Measurements from ENCODE around the gene CATSPERZ. TPM values are rescaled to one million over a fixed set of nuclear protein-coding genes. Genes with fewer than 3 reads are reported as not detected.
A peak's percentile ranks its signal among the peaks of the same experiment; 100 is the strongest.

The CATSPERZ gene
- total and polyA plus RNA-seq, 2 of the 8 experiments (the other 6 are each of a cell fraction or from before 2014, with no cell fraction given) = 0.77 TPM; not detected in 1

DNA sequence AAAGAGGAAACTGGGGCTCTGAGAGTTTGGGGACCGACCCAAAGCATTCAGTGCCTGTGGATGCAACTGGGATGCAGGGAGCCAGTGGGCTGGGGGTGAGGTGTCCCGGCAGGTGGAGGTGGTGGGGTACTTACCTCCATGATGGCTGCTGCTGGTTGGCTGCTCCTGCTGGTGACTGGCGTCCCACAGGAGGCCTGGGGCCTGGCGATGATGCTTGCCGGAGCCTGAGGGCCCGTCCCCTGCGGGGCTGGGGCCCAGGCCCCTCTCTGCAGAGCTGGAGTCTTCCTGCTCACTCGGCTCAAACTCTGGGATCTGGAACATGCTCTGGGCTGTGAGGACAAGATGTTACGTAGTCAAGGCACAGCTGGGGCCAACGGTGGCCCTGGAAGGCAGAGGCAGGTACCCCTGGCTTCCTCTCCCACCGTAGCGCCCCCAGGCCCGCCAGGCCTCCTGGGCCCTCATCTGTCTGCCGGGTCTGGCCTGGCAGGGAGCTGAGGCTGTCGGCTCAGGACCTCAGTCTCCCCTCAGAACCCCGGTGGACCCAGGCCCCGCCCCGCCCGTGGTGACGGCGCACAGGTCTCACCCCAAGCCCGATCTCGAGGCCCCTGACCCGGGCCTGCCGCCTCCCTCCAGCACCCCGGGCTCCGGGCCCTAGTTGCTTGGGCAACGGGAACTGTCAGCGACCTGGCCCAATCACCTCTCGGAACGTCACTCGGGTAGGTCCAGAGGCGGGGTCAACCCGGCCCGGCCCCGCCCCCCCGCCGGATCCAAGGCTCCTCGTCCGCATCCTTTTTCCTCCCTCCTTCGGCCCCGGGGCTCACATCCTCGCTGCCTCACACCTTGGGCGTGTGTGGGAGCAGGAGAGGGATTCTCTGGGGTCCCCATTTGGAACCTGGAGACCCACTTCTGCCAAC is 15.9 kb upstream of the CATSPERZ start, which contains the start of gene BAD:
Gene BAD (minus strand): TSS at position 618 of the 914 bp plus-strand sequence. CDS start 297 bp downstream, at position 321.
- Histone ChIP-seq H4K20me1 (replicated peaks in 1 of 2; ENCODE audit: control insufficient read depth in 1 of 2, insufficient read depth in 2 of 2, low read length in 2 of 2) (peaks cover 0 to 6% of the 10 kb centered on the region in 2 experiments), H3K14ac (ENCODE audit: insufficient read length) (no peak within 1 kb of the TSS), H4K5ac (ENCODE audit: insufficient read length, low read depth, low read length) (peak within 1 kb of the TSS; percentile 89), H2AK5ac (ENCODE audit: low read depth, low read length) (no peak within 1 kb of the TSS), H3K27me3 (replicated peaks in 1 of 4; ENCODE audit: control insufficient read depth in 3 of 4, extremely low read depth in 1 of 4, insufficient read depth in 3 of 4, low read length in 3 of 4) (peaks cover 0 to 7% (median 3%) of the 10 kb centered on the region in 4 experiments; a peak in 3 of 7 replicates), H2BK20ac (ENCODE audit: low read length) (no peak within 1 kb of the TSS), H2BK12ac (ENCODE audit: low read depth, low read length) (no peak within 1 kb of the TSS), H4K8ac (ENCODE audit: extremely low read depth, insufficient read depth, low read length) (peak within 1 kb of the TSS; percentile 81), H3K36me3 (ENCODE audit: control insufficient read depth in 2 of 4, insufficient read depth in 4 of 4, low read length in 3 of 4) (no peaks in the 10 kb centered on the region), H2BK5ac (ENCODE audit: low read depth, low read length) (peak within 1 kb of the TSS; percentile 81; the same call in 1 of the 2 replicates), H3K4me2 (ENCODE audit: insufficient read depth in 1 of 2, low read depth in 2 of 2, low read length in 2 of 2) (peak within 1 kb of the TSS; percentile 59 to 96), H3K23me2 (ENCODE audit: low read depth, low read length) (peaks cover 10% of the 10 kb centered on the region; the same call in 1 of the 2 replicates), H3K4ac (replicated peaks; ENCODE audit: insufficient read length, low read depth, low read length) (peak within 1 kb of the TSS; percentile 72), H3K18ac (ENCODE audit: extremely low read depth, low read length) (peak within 1 kb of the TSS; percentile 67), H2AFZ (ENCODE audit: low read length) (no peak within 1 kb of the TSS), H2BK120ac (replicated peaks; ENCODE audit: low read depth, low read length) (no peak within 1 kb of the TSS), H3K9me3 (ENCODE audit: insufficient read depth in 2 of 2, low read depth in 1 of 2, low read length in 1 of 2) (no peaks in the 10 kb centered on the region), H3K79me1 (ENCODE audit: low read depth, low read length) (no peaks in the 10 kb centered on the region; the same call in 1 of the 2 replicates), H3K23ac (ENCODE audit: insufficient read length) (no peak within 1 kb of the TSS), H3K4me1 (replicated peaks in 1 of 4; ENCODE audit: control insufficient read depth in 3 of 4, insufficient read depth in 4 of 4, low read length in 3 of 4) (peaks cover 0 to 8% (median 4%) of the 10 kb centered on the region in 4 experiments; a peak in 4 of 7 replicates), H2BK15ac (ENCODE audit: low read length) (no peak within 1 kb of the TSS; the same call in 1 of the 2 replicates), H3K4me3 (ENCODE audit: extremely low read depth in 1 of 4, insufficient read depth in 2 of 4, low read depth in 3 of 4, low read length in 4 of 4) (peak within 1 kb of the TSS; percentile 49 to 70 (median 69)), H3K79me2 (ENCODE audit: control insufficient read depth in 1 of 2, insufficient read depth in 2 of 2, low read length in 2 of 2) (no peaks in the 10 kb centered on the region), H3K27ac (ENCODE audit: low read depth, low read length) (peak within 1 kb of the TSS; percentile 68; the same call in 1 of the 2 replicates), H3K56ac (replicated peaks; ENCODE audit: insufficient read length, low read depth, low read length) (peak within 1 kb of the TSS; percentile 67), H3K9ac (replicated peaks in 1 of 4; ENCODE audit: extremely low read depth in 1 of 4, low read depth in 3 of 4, low read length in 3 of 4) (peak within 1 kb of the TSS in 3 of 4 experiments; percentile 6 to 58 (median 56); a peak in 5 of 7 replicates), H4K91ac (replicated peaks; ENCODE audit: insufficient read length, low read length) (peak within 1 kb of the TSS; percentile 83)
- DNase-seq (ENCODE audit: low read depth in 1 of 2, low spot score in 2 of 2) = peak in 1 of 2 experiments; percentile 96
- POLR2A ChIA-PET (ENCODE audit: partially characterized antibody) = interaction anchor here (0.6 to 9.5 kb wide), 13 partner anchors 8 to 76 kb away, joined by 3 to 79 read pairs (median 5); partner anchors contain the start of genes CATSPERZ, ESRRA and PPP1R14B
- CTCF ChIA-PET (ENCODE audit: partially characterized antibody) = interaction anchor here (0.6 to 11.4 kb wide), 11 partner anchors 10 to 1733 kb away, joined by 3 to 134 read pairs (median 4); partner anchors contain the start of genes CATSPERZ, ESRRA, PRDX5 and TRMT112
- no peak for FAIRE-seq
- 18% methylated on average over 24 of the region's 44 CpGs; no CpG with 5 or more reads in 1 of the 2 experiments for WGBS, 2 experiments (ENCODE audit: extremely low coverage in 1 of 2, insufficient coverage in 1 of 2, insufficient read length in 1 of 2, insufficient replicate concordance in 2 of 2, low coverage in 1 of 2, low lambda C conversion rate in 2 of 2, missing lambda C conversion rate in 1 of 2)
- no peak for TF ChIP-seq TCF12 (IDR thresholded peaks at IDR 0.05; ENCODE audit: low read depth, low read length)
- peak; percentile 39; the same call in 1 of the 2 replicates for TF ChIP-seq SP2 (IDR thresholded peaks at IDR 0.05; ENCODE audit: low read length)
- peak; percentile 88 for TF ChIP-seq CREB1 (IDR thresholded peaks at IDR 0.05)
- no peak for TF ChIP-seq POLR2AphosphoS5 (IDR thresholded peaks at IDR 0.05; ENCODE audit: low read depth, low read length)
- no peak for TF ChIP-seq SRF (IDR thresholded peaks at IDR 0.05; ENCODE audit: low read depth, low read length)
- TF ChIP-seq NANOG (IDR thresholded peaks at IDR 0.05; ENCODE audit: insufficient read depth, low read depth, low read length, poor library complexity, severe bottlenecking) = no peak
- no peak for TF ChIP-seq KDM5A (IDR thresholded peaks at IDR 0.05; ENCODE audit: low read length)
- no peak for TF ChIP-seq EZH2 (IDR thresholded peaks at IDR 0.05; ENCODE audit: low read depth, low read length, severe bottlenecking)
- peak; percentile 61; the same call in 1 of the 2 replicates for TF ChIP-seq TAF1 (IDR thresholded peaks at IDR 0.05; ENCODE audit: low read depth, low read length)
- TF ChIP-seq POU5F1 (IDR thresholded peaks at IDR 0.05; ENCODE audit: low read depth, low read length) = no peak
- TF ChIP-seq GABPA (IDR thresholded peaks at IDR 0.05; ENCODE audit: borderline replicate concordance, insufficient read depth, low read length) = no peak
